Activated T-helper 2 cell treated with anti-CD3 and anti-CD28 coated beads, Interferon-gamma antibody, Interleukin-2, Interleukin-4, amounts not matched to agents 10 μg/mL and 5 μg/mL and 100 μg/mL, durations not matched to agents 14 hours and 24 hours and 36 hours (primary cell): Measurements from ENCODE around the gene CNIH3. TPM values are rescaled to one million over a fixed set of nuclear protein-coding genes. Genes with fewer than 3 reads are reported as not detected.
A peak's percentile ranks its signal among the peaks of the same experiment; 100 is the strongest.

Source experiments
- DNase-seq: peaks from one replicate; pipeline ENCODE4 v3.0.0; 2021; ENCODE audit warnings: low spot score
- H3K27ac Mint-ChIP-seq: one replicate; pipeline ENCODE4 v1.8.0; 2021; ENCODE audit warnings: mixed read lengths
- H3K27me3 Mint-ChIP-seq: one replicate; pipeline ENCODE4 v1.8.0; 2021; ENCODE audit warnings: low read depth, mixed read lengths
- H3K36me3 Mint-ChIP-seq: one replicate; pipeline ENCODE4 v1.8.0; 2021; ENCODE audit warnings: low read depth, mixed read lengths
- H3K4me1 Mint-ChIP-seq: one replicate; pipeline ENCODE4 v1.8.0; 2021; ENCODE audit warnings: low read depth, mixed read lengths
- H3K4me3 Mint-ChIP-seq: one replicate; pipeline ENCODE4 v1.8.0; 2021; ENCODE audit warnings: low read depth, mild to moderate bottlenecking, moderate library complexity, mixed read lengths
- H3K9me3 Mint-ChIP-seq: one replicate; pipeline ENCODE4 v1.8.0; 2021; ENCODE audit warnings: mixed read lengths
- intact Hi-C: fragments of 100-400 bp; cut with micrococcal nuclease; formaldehyde crosslinking; loops from one replicate; pipeline ENCODE4 v1.15.1; 2023
- total RNA-seq: library from RNA; stranded (reverse); gene quantifications from 2 replicates; pipeline ENCODE4 v1.2.3, GENCODE V29; 2022

CNIH3 gene
- total RNA-seq, 1 donor from 2014 or later = 1.5 TPM

- peaks cover 7% of the 10 kb centered on the region for H3K27me3 Mint-ChIP-seq
Observed at GRCh38 chr1:224592636-224593582, 23.2 kb upstream of the CNIH3 start.

GRCh38 chr1:224594360-224594759 lies 21.8 kb upstream of the CNIH3 start:
- no peak for DNase-seq
- Mint-ChIP-seq H3K27me3 (peaks cover 14% of the 10 kb centered on the region), H3K4me1 (peaks cover 9% of the 10 kb centered on the region), H3K27ac (no peak overlapping the region), H3K4me3 (no peak overlapping the region), H3K9me3 (no peaks in the 10 kb centered on the region), H3K36me3 (no peaks in the 10 kb centered on the region)
- intact Hi-C loops = no loop called here

More at GRCh38 chr1:224592636-224593582, 23.2 kb upstream of the CNIH3 start:
- no peaks in the 10 kb centered on the region for H3K36me3 Mint-ChIP-seq
- DNase-seq = no peak
- H3K4me1 Mint-ChIP-seq = peaks cover 9% of the 10 kb centered on the region
- no peaks in the 10 kb centered on the region for H3K9me3 Mint-ChIP-seq
- intact Hi-C loops = no loop called here
- no peak overlapping the region for H3K4me3 Mint-ChIP-seq
- no peak overlapping the region for H3K27ac Mint-ChIP-seq

- DNase-seq = no peak
- Mint-ChIP-seq H3K9me3 (no peaks in the 10 kb centered on the region), H3K36me3 (no peaks in the 10 kb centered on the region), H3K27ac (no peak overlapping the region), H3K4me1 (peaks cover 9% of the 10 kb centered on the region), H3K27me3 (peaks cover 14% of the 10 kb centered on the region), H3K4me3 (no peak overlapping the region)
- intact Hi-C loops = no loop called here
Observed at GRCh38 chr1:224594851-224595250, 21.3 kb upstream of the CNIH3 start.

GRCh38 chr1:224605482-224606181 lies 10.5 kb upstream of the CNIH3 start:
- Mint-ChIP-seq H3K27me3 (peaks cover 60% of the 10 kb centered on the region), H3K27ac (no peak overlapping the region), H3K4me3 (no peak overlapping the region), H3K9me3 (no peaks in the 10 kb centered on the region), H3K4me1 (no peaks in the 10 kb centered on the region), H3K36me3 (no peaks in the 10 kb centered on the region)
- DNase-seq = no peak
- intact Hi-C loops = no loop called here

GRCh38 chr1:224607188-224608148 lies 8.6 kb upstream of the CNIH3 start:
- H3K4me1 Mint-ChIP-seq = no peaks in the 10 kb centered on the region
- no peaks in the 10 kb centered on the region for H3K36me3 Mint-ChIP-seq
- intact Hi-C loops = no loop called here
- no peak overlapping the region for H3K27ac Mint-ChIP-seq
- H3K27me3 Mint-ChIP-seq = peaks cover 62% of the 10 kb centered on the region
- DNase-seq = no peak
- H3K4me3 Mint-ChIP-seq = no peak overlapping the region
- no peaks in the 10 kb centered on the region for H3K9me3 Mint-ChIP-seq

GRCh38 chr1:224609333-224609732 lies 6.8 kb upstream of the CNIH3 start:
- intact Hi-C loops = no loop called here
- H3K27me3 Mint-ChIP-seq = peaks cover 63% of the 10 kb centered on the region
- no peaks in the 10 kb centered on the region for H3K4me1 Mint-ChIP-seq
- H3K36me3 Mint-ChIP-seq = no peaks in the 10 kb centered on the region
- H3K9me3 Mint-ChIP-seq = no peaks in the 10 kb centered on the region
- no peak overlapping the region for H3K27ac Mint-ChIP-seq
- DNase-seq = no peak
- no peak overlapping the region for H3K4me3 Mint-ChIP-seq

- H3K4me3 Mint-ChIP-seq = no peak overlapping the region
- intact Hi-C loops = no loop called here
- no peak for DNase-seq
- peaks cover 11% of the 10 kb centered on the region for H3K4me1 Mint-ChIP-seq
- H3K27me3 Mint-ChIP-seq = peaks cover 75% of the 10 kb centered on the region
- H3K27ac Mint-ChIP-seq = no peak overlapping the region
- no peaks in the 10 kb centered on the region for H3K9me3 Mint-ChIP-seq
- H3K36me3 Mint-ChIP-seq = no peaks in the 10 kb centered on the region
Observed at GRCh38 chr1:224612246-224612645, 3.9 kb upstream of the CNIH3 start.

GRCh38 chr1:224613486-224613885 lies 2.6 kb upstream of the CNIH3 start:
- no peak for DNase-seq
- peaks cover 78% of the 10 kb centered on the region for H3K27me3 Mint-ChIP-seq

GRCh38 chr1:224616756-224617409 lies 766 bp downstream of the CNIH3 start:
- DNase-seq = no peak
- Mint-ChIP-seq H3K27me3 (peaks cover 76% of the 10 kb centered on the region), H3K4me1 (peaks cover 27% of the 10 kb centered on the region), H3K27ac (no peak overlapping the region), H3K9me3 (peaks cover 6% of the 10 kb centered on the region), H3K36me3 (peaks cover 8% of the 10 kb centered on the region), H3K4me3 (peak overlapping the region; percentile 70)
- intact Hi-C loops = no loop called here

More at GRCh38 chr1:224613486-224613885, 2.6 kb upstream of the CNIH3 start:
- Mint-ChIP-seq H3K27ac (no peak overlapping the region), H3K4me1 (peaks cover 22% of the 10 kb centered on the region), H3K4me3 (no peak overlapping the region), H3K9me3 (no peaks in the 10 kb centered on the region), H3K36me3 (no peaks in the 10 kb centered on the region)
- intact Hi-C loops = no loop called here

- Mint-ChIP-seq H3K36me3 (peaks cover 14% of the 10 kb centered on the region), H3K9me3 (peaks cover 14% of the 10 kb centered on the region), H3K4me1 (peaks cover 32% of the 10 kb centered on the region), H3K27ac (no peak overlapping the region), H3K4me3 (peak overlapping the region; percentile 70), H3K27me3 (peaks cover 71% of the 10 kb centered on the region)
- intact Hi-C loops = no loop called here
- DNase-seq = no peak
Observed at GRCh38 chr1:224617410-224618355, 1.6 kb downstream of the CNIH3 start.

GRCh38 chr1:224619209-224619608 lies 3.1 kb downstream of the CNIH3 start:
- Mint-ChIP-seq H3K4me3 (no peak overlapping the region), H3K27me3 (peaks cover 60% of the 10 kb centered on the region), H3K9me3 (peaks cover 20% of the 10 kb centered on the region), H3K36me3 (peaks cover 17% of the 10 kb centered on the region), H3K27ac (no peak overlapping the region), H3K4me1 (peaks cover 48% of the 10 kb centered on the region)
- intact Hi-C loops = no loop called here
- DNase-seq = no peak
